MM.1S (cell line): ENCODE measurements around the gene RPL21.

Source experiments
- EZH2 ChIP-seq: fragments of 300-600 bp; sonication (generic); optimal IDR thresholded peaks from 2 replicates; pipeline ENCODE3; 2017; ENCODE audit warnings: low read depth, mild to moderate bottlenecking, antibody characterized with exemption, low read length, mixed read lengths
- EZH2phosphoT487 ChIP-seq: fragments of 300-600 bp; sonication (generic); IDR thresholded peaks from 2 replicates; pipeline ENCODE4 v1.6.1; 2018; ENCODE audit warnings: antibody characterized with exemption, low read length
- TF ChIP-seq, protein P1 (sequence below): fragments of 300-600 bp; sonication (generic); IDR thresholded peaks from 2 replicates; pipeline ENCODE4 v1.5.1; 2016; ENCODE audit warnings: antibody characterized with exemption, low read length, mixed read lengths

DNA sequence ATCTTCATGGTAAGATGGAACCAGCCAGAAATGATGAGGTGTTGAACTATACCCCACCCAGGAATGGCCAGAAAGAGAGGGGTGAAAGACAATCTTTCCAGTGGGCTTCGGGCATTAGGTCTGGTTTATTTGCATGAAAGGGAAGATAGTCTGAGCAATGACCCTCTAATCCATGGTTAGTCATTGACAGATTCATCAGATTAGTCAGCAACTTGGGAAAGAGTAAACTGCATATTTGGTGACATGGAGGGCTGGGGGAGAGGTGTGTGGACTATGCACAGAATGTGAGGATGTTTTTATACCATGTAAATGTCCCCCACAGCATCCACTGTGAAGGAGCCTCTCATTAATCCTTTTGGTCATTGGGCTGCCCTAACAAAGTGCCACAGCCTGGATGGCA is 49.7 kb upstream of the RPL21 start:
- no peak for TF ChIP-seq EZH2phosphoT487
- TF ChIP-seq, protein P1, sequence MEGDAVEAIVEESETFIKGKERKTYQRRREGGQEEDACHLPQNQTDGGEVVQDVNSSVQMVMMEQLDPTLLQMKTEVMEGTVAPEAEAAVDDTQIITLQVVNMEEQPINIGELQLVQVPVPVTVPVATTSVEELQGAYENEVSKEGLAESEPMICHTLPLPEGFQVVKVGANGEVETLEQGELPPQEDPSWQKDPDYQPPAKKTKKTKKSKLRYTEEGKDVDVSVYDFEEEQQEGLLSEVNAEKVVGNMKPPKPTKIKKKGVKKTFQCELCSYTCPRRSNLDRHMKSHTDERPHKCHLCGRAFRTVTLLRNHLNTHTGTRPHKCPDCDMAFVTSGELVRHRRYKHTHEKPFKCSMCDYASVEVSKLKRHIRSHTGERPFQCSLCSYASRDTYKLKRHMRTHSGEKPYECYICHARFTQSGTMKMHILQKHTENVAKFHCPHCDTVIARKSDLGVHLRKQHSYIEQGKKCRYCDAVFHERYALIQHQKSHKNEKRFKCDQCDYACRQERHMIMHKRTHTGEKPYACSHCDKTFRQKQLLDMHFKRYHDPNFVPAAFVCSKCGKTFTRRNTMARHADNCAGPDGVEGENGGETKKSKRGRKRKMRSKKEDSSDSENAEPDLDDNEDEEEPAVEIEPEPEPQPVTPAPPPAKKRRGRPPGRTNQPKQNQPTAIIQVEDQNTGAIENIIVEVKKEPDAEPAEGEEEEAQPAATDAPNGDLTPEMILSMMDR = no peak
- TF ChIP-seq EZH2 = no peak
